NB4 (cell line): ENCODE results near the gene SLC38A6.
"Not testable (repeated sequence)": the region's sequence is repeated elsewhere in the genome, so short reads cannot be mapped to it uniquely, and the experiment has no call there.

Experiments used
- MYC ChIP-seq: IDR thresholded peaks from 2 replicates; pipeline ENCODE4 v1.6.1; 2011; ENCODE audit warnings: low read depth, low read length
- POLR2A ChIP-seq: IDR thresholded peaks from 2 replicates; pipeline ENCODE4 v1.6.1; 2011; ENCODE audit warnings: mild to moderate bottlenecking; ENCODE audit not compliant: insufficient read length; ENCODE audit errors: extremely low read depth
- TF ChIP-seq, protein P1 (sequence below): IDR thresholded peaks from one replicate; pipeline ENCODE4 v1.5.1; 2012; ENCODE audit warnings: low read depth, low read length
- TF ChIP-seq, protein P2 (sequence below): IDR thresholded peaks from 2 replicates; pipeline ENCODE4 v1.6.1; 2011; ENCODE audit warnings: low read depth, low read length

DNA sequence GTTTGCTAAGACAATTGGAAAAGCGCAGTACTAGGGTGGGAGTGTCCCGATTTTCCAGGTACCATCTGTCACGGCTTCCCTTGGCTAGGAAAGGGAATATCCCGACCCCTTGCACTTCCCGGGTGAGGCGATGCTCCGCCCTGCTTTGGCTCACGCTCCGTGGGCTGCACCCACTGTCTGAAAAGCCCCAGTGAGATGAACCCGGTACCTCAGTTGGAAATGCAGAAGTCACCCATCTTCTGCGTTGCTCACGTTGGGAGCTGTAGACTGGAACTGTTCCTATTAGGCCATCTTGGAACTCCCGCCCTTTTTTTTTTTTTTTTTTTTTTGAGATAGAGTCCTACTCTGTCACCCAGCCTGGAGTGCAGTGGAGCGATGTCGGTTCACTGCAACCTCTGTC lies 117.1 kb downstream of the SLC38A6 start:
- TF ChIP-seq, protein P1, sequence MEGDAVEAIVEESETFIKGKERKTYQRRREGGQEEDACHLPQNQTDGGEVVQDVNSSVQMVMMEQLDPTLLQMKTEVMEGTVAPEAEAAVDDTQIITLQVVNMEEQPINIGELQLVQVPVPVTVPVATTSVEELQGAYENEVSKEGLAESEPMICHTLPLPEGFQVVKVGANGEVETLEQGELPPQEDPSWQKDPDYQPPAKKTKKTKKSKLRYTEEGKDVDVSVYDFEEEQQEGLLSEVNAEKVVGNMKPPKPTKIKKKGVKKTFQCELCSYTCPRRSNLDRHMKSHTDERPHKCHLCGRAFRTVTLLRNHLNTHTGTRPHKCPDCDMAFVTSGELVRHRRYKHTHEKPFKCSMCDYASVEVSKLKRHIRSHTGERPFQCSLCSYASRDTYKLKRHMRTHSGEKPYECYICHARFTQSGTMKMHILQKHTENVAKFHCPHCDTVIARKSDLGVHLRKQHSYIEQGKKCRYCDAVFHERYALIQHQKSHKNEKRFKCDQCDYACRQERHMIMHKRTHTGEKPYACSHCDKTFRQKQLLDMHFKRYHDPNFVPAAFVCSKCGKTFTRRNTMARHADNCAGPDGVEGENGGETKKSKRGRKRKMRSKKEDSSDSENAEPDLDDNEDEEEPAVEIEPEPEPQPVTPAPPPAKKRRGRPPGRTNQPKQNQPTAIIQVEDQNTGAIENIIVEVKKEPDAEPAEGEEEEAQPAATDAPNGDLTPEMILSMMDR: not testable (repeated sequence)
- not testable (repeated sequence) for TF ChIP-seq POLR2A, MYC
- TF ChIP-seq, protein P2, sequence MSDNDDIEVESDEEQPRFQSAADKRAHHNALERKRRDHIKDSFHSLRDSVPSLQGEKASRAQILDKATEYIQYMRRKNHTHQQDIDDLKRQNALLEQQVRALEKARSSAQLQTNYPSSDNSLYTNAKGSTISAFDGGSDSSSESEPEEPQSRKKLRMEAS: not testable (repeated sequence)
